ENCODE data around the gene PDE4D.

Gene PDE4D

GRCh38 chr5:59342181-59342580 is 551.3 kb downstream of the PDE4D start:
- no peak for TF ChIP-seq ZFP3 (CRISPR knock-in tag; IDR thresholded peaks at IDR 0.05)
- peak; percentile 80 for TF ChIP-seq TCF4 (CRISPR knock-in tag; IDR thresholded peaks at IDR 0.05; ENCODE audit: borderline replicate concordance)
- TF ChIP-seq ISL1 (CRISPR knock-in tag; IDR thresholded peaks at IDR 0.05), result peak; percentile 52; the same call in 1 of the 2 replicates
- TF ChIP-seq TSHZ2 (CRISPR knock-in tag; IDR thresholded peaks at IDR 0.05), result 0 out of 2 replicates have a peak, but pooled peaks have one; percentile 27
- TF ChIP-seq OSR1 (CRISPR knock-in tag; IDR thresholded peaks at IDR 0.05), result no peak
- ATAC-seq, result peak; percentile 80

GRCh38 chr5:59341760-59342159 is 551.8 kb downstream of the PDE4D start:
- no peak for TF ChIP-seq TCF4 (CRISPR knock-in tag; IDR thresholded peaks at IDR 0.05; ENCODE audit: borderline replicate concordance)
- no peak for TF ChIP-seq ISL1 (CRISPR knock-in tag; IDR thresholded peaks at IDR 0.05)
- TF ChIP-seq TSHZ2 (CRISPR knock-in tag; IDR thresholded peaks at IDR 0.05), result no peak
- TF ChIP-seq SNAI2 (CRISPR knock-in tag; IDR thresholded peaks at IDR 0.05), result no peak
- no peak for TF ChIP-seq POU6F1 (CRISPR knock-in tag; IDR thresholded peaks at IDR 0.05; ENCODE audit: borderline replicate concordance, low read depth)
- no peak for TF ChIP-seq ZC3H10 (CRISPR knock-in tag; IDR thresholded peaks at IDR 0.05)
- TF ChIP-seq CSDC2 (CRISPR knock-in tag; IDR thresholded peaks at IDR 0.05), result no peak
- no peak for ATAC-seq

- TF ChIP-seq ISL1 (CRISPR knock-in tag; IDR thresholded peaks at IDR 0.05) (no peak), TCF4 (CRISPR knock-in tag; IDR thresholded peaks at IDR 0.05; ENCODE audit: borderline replicate concordance) (no peak), RARB (CRISPR knock-in tag; IDR thresholded peaks at IDR 0.05) (no peak), TSHZ2 (CRISPR knock-in tag; IDR thresholded peaks at IDR 0.05) (no peak), ZNF8 (CRISPR knock-in tag; IDR thresholded peaks at IDR 0.05) (no peak), ZFP3 (CRISPR knock-in tag; IDR thresholded peaks at IDR 0.05) (no peak), PATZ1 (CRISPR knock-in tag; IDR thresholded peaks at IDR 0.05; ENCODE audit: borderline replicate concordance) (no peak), ZC3H10 (CRISPR knock-in tag; IDR thresholded peaks at IDR 0.05) (no peak)
- peak; percentile 51; the same call in 2 of the 3 replicates for ATAC-seq
Observed at GRCh38 chr5:59341155-59341554, 552.4 kb downstream of the PDE4D start.

- TF ChIP-seq TSHZ2 (CRISPR knock-in tag; IDR thresholded peaks at IDR 0.05), result no peak
- no peak for TF ChIP-seq GLIS3 (CRISPR knock-in tag; IDR thresholded peaks at IDR 0.05)
- TF ChIP-seq ZNF70 (CRISPR knock-in tag; IDR thresholded peaks at IDR 0.05), result no peak
- TF ChIP-seq SNAI2 (CRISPR knock-in tag; IDR thresholded peaks at IDR 0.05), result no peak
- no peak for TF ChIP-seq ZC3H10 (CRISPR knock-in tag; IDR thresholded peaks at IDR 0.05)
Observed at GRCh38 chr5:59340637-59341036, 552.9 kb downstream of the PDE4D start.

More at GRCh38 chr5:59340637-59341036, 552.9 kb downstream of the PDE4D start:
- no peak for ATAC-seq

Data from SK-N-SH treated with all-trans-retinoic acid at 6 μM for 48 hours (cell line).